Loucy (cell line): ENCODE results near the gene SGMS1.
A peak's percentile ranks its signal among the peaks of the same experiment; 100 is the strongest.

Experiments
- H2AFZ ChIP-seq: fragments of 200-600 bp; sonication (generic); 2 replicates; pipeline ENCODE4 v1.6.0; 2016; ENCODE audit warnings: antibody characterized with exemption, mild to moderate bottlenecking, low read length, moderate library complexity
- H3F3A ChIP-seq: fragments of 200-600 bp; 2 replicates; pipeline ENCODE4 v1.6.0; 2016; ENCODE audit warnings: antibody characterized with exemption, low read depth, mild to moderate bottlenecking
- H3K27me3 ChIP-seq: fragments of 200-600 bp; sonication (generic); 2 replicates; pipeline ENCODE4 v1.6.1; 2014; ENCODE audit warnings: low read length, mild to moderate bottlenecking; ENCODE audit not compliant: insufficient read depth, poor library complexity, severe bottlenecking
- H3K36me3 ChIP-seq: fragments of 200-600 bp; sonication (generic); 2 replicates; pipeline ENCODE4 v1.6.1; 2016; ENCODE audit warnings: low read length; ENCODE audit not compliant: insufficient read depth
- H3K4me1 ChIP-seq: fragments of 200-600 bp; sonication (generic); 2 replicates; pipeline ENCODE4 v1.5.1; 2014; ENCODE audit warnings: low read length, mild to moderate bottlenecking; ENCODE audit not compliant: insufficient read depth, poor library complexity, severe bottlenecking
- H3K4me2 ChIP-seq: fragments of 200-600 bp; sonication (generic); 2 replicates; pipeline ENCODE4 v1.6.0; 2014; ENCODE audit warnings: antibody characterized with exemption, low read length, low read depth, mild to moderate bottlenecking; ENCODE audit not compliant: poor library complexity, severe bottlenecking
- H3K4me3 ChIP-seq: fragments of 200-600 bp; sonication (generic); 2 replicates; pipeline ENCODE4 v1.5.1; 2014; ENCODE audit warnings: low read length, mild to moderate bottlenecking, mixed read lengths; ENCODE audit not compliant: poor library complexity, severe bottlenecking
- H3K79me2 ChIP-seq: fragments of 200-600 bp; sonication (generic); 2 replicates; pipeline ENCODE4 v1.6.1; 2014; ENCODE audit warnings: low read length; ENCODE audit not compliant: insufficient read depth
- H3K9ac ChIP-seq: fragments of 200-600 bp; sonication (generic); 2 replicates; pipeline ENCODE4 v1.6.0; 2014; ENCODE audit warnings: mild to moderate bottlenecking, low read depth, low read length, moderate library complexity; ENCODE audit not compliant: poor library complexity, severe bottlenecking
- H3K9me2 ChIP-seq: fragments of 200-600 bp; sonication (generic); replicated peaks from 2 replicates; pipeline ENCODE4 v1.6.1; 2016; ENCODE audit warnings: low read depth, low read length, mixed read lengths
- H3K9me3 ChIP-seq: fragments of 200-600 bp; sonication (generic); 2 replicates; pipeline ENCODE4 v1.6.1; 2014; ENCODE audit warnings: mild to moderate bottlenecking, antibody characterized with exemption, low read length, low read depth; ENCODE audit not compliant: insufficient read depth
- H4K20me1 ChIP-seq: fragments of 200-600 bp; sonication (generic); 2 replicates; pipeline ENCODE4 v1.6.0; 2014; ENCODE audit warnings: antibody characterized with exemption, low read length, mild to moderate bottlenecking; ENCODE audit not compliant: insufficient read depth, poor library complexity, severe bottlenecking
- EZH2phosphoT487 ChIP-seq: fragments of 200-600 bp; IDR thresholded peaks from 2 replicates; pipeline ENCODE4 v1.6.1; 2018; ENCODE audit warnings: antibody characterized with exemption, mild to moderate bottlenecking, moderate library complexity, borderline replicate concordance
- TF ChIP-seq, protein P1 (sequence below): fragments of 200-600 bp; sonication (generic); conservative IDR thresholded peaks from 2 replicates; pipeline ENCODE4 v1.5.1; 2014; ENCODE audit warnings: mild to moderate bottlenecking, antibody characterized with exemption, low read length

The SGMS1 gene

DNA sequence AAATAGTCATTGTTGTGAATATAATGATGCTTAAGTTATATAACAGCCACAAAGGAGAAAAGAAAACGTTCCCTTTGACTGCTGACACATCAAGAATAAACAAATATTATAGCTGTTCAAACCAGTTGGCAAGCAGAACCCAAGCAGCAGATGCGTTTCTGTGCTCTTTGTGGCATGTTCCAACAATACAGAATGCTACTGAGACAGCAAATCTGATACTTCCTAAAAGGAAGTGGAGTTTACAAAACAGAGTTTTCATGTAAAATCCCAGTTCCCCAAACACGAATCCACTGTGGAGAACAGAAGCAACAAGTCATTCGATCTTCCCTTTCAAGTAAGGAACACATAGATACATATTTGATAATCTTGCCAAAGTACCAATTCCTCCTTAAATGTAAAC, 201.5 kb downstream of the SGMS1 start:
- Histone ChIP-seq H3F3A (no peaks in the 10 kb centered on the region), H3K4me1 (no peaks in the 10 kb centered on the region), H3K36me3 (no peaks in the 10 kb centered on the region)

DNA sequence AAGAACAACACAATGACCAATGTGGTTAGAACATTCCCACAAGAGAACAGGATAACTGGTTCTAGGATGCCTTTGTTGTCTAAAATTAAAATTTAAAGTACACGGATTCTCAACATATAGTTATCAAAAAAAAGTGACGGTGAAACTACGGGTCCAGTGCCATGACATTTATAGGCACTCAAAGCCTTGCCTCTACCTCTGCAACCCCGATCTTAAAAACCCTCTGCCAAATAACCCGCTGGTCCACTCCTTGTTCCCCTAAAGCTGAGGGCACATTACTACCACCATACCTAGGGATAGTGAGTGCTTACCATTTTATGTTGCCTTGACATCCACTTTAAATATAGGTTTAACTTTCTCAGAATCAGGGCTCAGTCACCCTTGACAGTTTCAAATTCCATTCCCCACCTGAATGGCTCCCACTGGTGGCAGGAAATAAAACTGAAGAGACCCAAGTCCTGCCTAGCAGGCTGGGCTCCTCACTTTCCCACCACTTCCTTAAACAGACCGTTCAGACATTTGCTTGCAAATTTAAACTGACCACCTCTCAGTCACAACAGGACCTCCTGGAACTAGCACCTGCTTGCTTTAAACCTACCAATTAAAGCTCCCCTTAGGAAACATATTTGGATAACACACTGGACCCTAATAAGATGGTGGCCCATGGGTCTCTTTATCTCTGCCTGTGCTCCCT, 202.6 kb downstream of the SGMS1 start:
- H3K9ac ChIP-seq, result no peak overlapping the region
- H3K4me1 ChIP-seq, result no peaks in the 10 kb centered on the region
- H3K27me3 ChIP-seq, result no peaks in the 10 kb centered on the region
- no peaks in the 10 kb centered on the region for H4K20me1 ChIP-seq
- no peak overlapping the region for H3K4me3 ChIP-seq
- H2AFZ ChIP-seq, result no peak overlapping the region
- no peaks in the 10 kb centered on the region for H3K9me2 ChIP-seq
- no peak overlapping the region for H3K4me2 ChIP-seq
- no peaks in the 10 kb centered on the region for H3K36me3 ChIP-seq
- H3K79me2 ChIP-seq, result no peaks in the 10 kb centered on the region
- no peak for TF ChIP-seq EZH2phosphoT487
- TF ChIP-seq, protein P1, sequence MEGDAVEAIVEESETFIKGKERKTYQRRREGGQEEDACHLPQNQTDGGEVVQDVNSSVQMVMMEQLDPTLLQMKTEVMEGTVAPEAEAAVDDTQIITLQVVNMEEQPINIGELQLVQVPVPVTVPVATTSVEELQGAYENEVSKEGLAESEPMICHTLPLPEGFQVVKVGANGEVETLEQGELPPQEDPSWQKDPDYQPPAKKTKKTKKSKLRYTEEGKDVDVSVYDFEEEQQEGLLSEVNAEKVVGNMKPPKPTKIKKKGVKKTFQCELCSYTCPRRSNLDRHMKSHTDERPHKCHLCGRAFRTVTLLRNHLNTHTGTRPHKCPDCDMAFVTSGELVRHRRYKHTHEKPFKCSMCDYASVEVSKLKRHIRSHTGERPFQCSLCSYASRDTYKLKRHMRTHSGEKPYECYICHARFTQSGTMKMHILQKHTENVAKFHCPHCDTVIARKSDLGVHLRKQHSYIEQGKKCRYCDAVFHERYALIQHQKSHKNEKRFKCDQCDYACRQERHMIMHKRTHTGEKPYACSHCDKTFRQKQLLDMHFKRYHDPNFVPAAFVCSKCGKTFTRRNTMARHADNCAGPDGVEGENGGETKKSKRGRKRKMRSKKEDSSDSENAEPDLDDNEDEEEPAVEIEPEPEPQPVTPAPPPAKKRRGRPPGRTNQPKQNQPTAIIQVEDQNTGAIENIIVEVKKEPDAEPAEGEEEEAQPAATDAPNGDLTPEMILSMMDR, result peak; percentile 79
- H3F3A ChIP-seq, result no peaks in the 10 kb centered on the region
- no peaks in the 10 kb centered on the region for H3K9me3 ChIP-seq

More for the DNA sequence above, 201.5 kb downstream of the SGMS1 start:
- Histone ChIP-seq H3K9ac (no peak overlapping the region), H2AFZ (no peak overlapping the region), H3K79me2 (no peaks in the 10 kb centered on the region), H3K27me3 (no peaks in the 10 kb centered on the region), H3K4me2 (no peak overlapping the region), H4K20me1 (no peaks in the 10 kb centered on the region), H3K9me2 (no peaks in the 10 kb centered on the region), H3K4me3 (no peak overlapping the region), H3K9me3 (no peaks in the 10 kb centered on the region)
- TF ChIP-seq, protein P1, result no peak
- TF ChIP-seq EZH2phosphoT487, result no peak

DNA sequence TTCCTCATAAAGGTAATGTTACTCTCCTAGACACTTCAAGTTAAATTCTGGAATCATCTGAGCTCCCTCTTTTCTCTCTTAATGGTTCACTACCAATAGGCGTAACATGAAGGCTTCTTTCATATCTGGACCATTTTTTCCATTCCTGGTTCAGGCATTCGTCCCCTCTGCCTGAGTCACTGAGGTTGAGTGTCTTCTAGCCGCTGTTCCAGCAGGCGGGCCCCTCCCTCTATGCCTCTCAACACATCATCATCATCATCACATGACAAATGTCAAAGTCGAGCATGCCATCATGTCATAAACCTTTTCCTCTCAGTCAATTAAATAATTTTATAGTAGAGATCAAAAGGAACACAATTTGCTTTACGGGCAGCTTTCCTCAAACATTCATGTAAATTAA, 203.6 kb downstream of the SGMS1 start:
- Histone ChIP-seq H4K20me1 (no peaks in the 10 kb centered on the region), H3K9me3 (no peaks in the 10 kb centered on the region), H3K4me2 (no peak overlapping the region), H3K36me3 (no peaks in the 10 kb centered on the region), H3K9me2 (no peaks in the 10 kb centered on the region), H2AFZ (no peak overlapping the region), H3K4me1 (no peaks in the 10 kb centered on the region), H3K27me3 (no peaks in the 10 kb centered on the region), H3F3A (no peaks in the 10 kb centered on the region), H3K9ac (no peak overlapping the region), H3K4me3 (no peak overlapping the region), H3K79me2 (no peaks in the 10 kb centered on the region)
- TF ChIP-seq, protein P1, result no peak
- TF ChIP-seq EZH2phosphoT487, result no peak
